SU-DHL-6 (cell line): Measurements from ENCODE around the gene DUSP5.

ENCODE experiments used
- EZH2phosphoT487 ChIP-seq: fragments of 200-600 bp; sonication (generic), shearing (Covaris generic); conservative IDR thresholded peaks from 2 replicates; pipeline ENCODE4 v1.6.1; 2018; ENCODE audit warnings: mild to moderate bottlenecking, antibody characterized with exemption, low read length, moderate library complexity, mixed read lengths
- TF ChIP-seq, protein P1 (sequence below): fragments of 200-600 bp; sonication (generic); IDR thresholded peaks from one replicate; pipeline ENCODE4 v1.5.1; 2017; ENCODE audit warnings: antibody characterized with exemption, mild to moderate bottlenecking, low read length, moderate library complexity; ENCODE audit not compliant: insufficient read depth, poor library complexity, severe bottlenecking

DNA sequence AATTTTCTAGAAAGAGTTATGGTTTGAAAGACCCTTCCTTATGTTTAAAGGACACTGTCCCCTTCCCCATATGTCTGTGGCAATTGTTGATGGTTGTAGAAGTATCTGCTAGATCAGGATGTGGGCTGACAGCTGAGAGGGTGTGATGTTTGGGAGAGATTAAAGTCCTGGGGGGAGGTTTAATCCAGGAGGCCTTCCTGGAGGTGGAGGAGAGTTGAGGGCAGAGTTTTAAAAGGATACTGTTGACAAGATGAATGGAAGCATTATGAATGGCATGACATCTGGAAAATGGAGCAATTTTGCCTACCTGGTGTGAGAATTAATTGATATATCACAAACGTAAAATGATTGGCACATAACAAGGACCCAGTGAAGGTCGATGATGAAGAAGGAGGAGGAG lies 36.9 kb downstream of the DUSP5 start:
- TF ChIP-seq EZH2phosphoT487: no peak
- TF ChIP-seq, protein P1, sequence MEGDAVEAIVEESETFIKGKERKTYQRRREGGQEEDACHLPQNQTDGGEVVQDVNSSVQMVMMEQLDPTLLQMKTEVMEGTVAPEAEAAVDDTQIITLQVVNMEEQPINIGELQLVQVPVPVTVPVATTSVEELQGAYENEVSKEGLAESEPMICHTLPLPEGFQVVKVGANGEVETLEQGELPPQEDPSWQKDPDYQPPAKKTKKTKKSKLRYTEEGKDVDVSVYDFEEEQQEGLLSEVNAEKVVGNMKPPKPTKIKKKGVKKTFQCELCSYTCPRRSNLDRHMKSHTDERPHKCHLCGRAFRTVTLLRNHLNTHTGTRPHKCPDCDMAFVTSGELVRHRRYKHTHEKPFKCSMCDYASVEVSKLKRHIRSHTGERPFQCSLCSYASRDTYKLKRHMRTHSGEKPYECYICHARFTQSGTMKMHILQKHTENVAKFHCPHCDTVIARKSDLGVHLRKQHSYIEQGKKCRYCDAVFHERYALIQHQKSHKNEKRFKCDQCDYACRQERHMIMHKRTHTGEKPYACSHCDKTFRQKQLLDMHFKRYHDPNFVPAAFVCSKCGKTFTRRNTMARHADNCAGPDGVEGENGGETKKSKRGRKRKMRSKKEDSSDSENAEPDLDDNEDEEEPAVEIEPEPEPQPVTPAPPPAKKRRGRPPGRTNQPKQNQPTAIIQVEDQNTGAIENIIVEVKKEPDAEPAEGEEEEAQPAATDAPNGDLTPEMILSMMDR: no peak
